Measurements from ENCODE around the gene KIRREL3.

- TF ChIP-seq, protein P1, sequence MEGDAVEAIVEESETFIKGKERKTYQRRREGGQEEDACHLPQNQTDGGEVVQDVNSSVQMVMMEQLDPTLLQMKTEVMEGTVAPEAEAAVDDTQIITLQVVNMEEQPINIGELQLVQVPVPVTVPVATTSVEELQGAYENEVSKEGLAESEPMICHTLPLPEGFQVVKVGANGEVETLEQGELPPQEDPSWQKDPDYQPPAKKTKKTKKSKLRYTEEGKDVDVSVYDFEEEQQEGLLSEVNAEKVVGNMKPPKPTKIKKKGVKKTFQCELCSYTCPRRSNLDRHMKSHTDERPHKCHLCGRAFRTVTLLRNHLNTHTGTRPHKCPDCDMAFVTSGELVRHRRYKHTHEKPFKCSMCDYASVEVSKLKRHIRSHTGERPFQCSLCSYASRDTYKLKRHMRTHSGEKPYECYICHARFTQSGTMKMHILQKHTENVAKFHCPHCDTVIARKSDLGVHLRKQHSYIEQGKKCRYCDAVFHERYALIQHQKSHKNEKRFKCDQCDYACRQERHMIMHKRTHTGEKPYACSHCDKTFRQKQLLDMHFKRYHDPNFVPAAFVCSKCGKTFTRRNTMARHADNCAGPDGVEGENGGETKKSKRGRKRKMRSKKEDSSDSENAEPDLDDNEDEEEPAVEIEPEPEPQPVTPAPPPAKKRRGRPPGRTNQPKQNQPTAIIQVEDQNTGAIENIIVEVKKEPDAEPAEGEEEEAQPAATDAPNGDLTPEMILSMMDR (IDR thresholded peaks at IDR 0.05), result no peak
- no peak for TF ChIP-seq POLR2A (IDR thresholded peaks at IDR 0.05)
Measured at GRCh38 chr11:126963603-126964363, 36.8 kb downstream of the KIRREL3 start.

Measured in esophagus squamous epithelium (tissue), 4 donors.